GM19397 (cell line): Measurements from ENCODE around the gene DLEC1.

Experiments used
- ATAC-seq: cut with Tn5 transposase; IDR thresholded peaks from one replicate; pipeline ENCODE4 v1.9.1; 2021; ENCODE audit warnings: mild to moderate bottlenecking, moderate library complexity; ENCODE audit not compliant: unreplicated experiment

DLEC1 gene, protein sequence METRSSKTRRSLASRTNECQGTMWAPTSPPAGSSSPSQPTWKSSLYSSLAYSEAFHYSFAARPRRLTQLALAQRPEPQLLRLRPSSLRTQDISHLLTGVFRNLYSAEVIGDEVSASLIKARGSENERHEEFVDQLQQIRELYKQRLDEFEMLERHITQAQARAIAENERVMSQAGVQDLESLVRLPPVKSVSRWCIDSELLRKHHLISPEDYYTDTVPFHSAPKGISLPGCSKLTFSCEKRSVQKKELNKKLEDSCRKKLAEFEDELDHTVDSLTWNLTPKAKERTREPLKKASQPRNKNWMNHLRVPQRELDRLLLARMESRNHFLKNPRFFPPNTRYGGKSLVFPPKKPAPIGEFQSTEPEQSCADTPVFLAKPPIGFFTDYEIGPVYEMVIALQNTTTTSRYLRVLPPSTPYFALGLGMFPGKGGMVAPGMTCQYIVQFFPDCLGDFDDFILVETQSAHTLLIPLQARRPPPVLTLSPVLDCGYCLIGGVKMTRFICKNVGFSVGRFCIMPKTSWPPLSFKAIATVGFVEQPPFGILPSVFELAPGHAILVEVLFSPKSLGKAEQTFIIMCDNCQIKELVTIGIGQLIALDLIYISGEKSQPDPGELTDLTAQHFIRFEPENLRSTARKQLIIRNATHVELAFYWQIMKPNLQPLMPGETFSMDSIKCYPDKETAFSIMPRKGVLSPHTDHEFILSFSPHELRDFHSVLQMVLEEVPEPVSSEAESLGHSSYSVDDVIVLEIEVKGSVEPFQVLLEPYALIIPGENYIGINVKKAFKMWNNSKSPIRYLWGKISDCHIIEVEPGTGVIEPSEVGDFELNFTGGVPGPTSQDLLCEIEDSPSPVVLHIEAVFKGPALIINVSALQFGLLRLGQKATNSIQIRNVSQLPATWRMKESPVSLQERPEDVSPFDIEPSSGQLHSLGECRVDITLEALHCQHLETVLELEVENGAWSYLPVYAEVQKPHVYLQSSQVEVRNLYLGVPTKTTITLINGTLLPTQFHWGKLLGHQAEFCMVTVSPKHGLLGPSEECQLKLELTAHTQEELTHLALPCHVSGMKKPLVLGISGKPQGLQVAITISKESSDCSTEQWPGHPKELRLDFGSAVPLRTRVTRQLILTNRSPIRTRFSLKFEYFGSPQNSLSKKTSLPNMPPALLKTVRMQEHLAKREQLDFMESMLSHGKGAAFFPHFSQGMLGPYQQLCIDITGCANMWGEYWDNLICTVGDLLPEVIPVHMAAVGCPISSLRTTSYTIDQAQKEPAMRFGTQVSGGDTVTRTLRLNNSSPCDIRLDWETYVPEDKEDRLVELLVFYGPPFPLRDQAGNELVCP (N-terminal part only)

DNA sequence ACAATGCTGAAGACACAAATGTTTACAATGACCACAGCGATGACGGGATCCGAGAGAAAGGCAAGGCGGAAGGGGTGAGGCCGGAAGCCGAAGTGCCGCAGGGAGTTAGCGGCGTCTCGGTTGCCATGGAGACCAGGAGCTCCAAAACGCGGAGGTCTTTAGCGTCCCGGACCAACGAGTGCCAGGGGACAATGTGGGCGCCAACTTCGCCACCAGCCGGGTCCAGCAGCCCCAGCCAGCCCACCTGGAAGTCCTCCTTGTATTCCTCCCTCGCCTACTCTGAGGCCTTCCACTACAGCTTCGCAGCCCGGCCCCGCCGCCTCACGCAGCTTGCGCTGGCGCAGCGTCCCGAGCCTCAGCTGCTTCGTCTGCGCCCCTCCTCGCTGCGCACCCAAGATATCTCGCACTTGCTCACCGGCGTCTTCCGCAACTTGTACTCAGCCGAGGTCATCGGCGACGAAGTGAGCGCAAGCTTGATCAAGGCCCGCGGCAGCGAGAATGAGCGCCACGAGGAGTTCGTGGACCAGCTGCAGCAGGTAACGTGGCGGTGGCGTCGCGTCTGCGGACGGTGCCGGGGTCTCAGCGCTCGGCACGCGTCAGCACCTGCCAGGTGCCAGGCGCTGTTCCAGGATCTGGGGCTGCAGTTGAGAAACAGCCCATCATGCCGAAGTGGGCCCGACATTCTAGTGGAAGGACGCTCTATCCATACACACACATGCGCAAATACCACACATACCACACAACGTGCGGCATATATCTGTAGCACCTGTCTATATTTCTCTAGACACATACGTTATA lies at the start of gene DLEC1:
TSS of gene DLEC1 (plus strand) at position 108 of the 798 bp plus-strand sequence. CDS start at position 126, 18 bp downstream.
- peak; percentile 86 for ATAC-seq

DNA sequence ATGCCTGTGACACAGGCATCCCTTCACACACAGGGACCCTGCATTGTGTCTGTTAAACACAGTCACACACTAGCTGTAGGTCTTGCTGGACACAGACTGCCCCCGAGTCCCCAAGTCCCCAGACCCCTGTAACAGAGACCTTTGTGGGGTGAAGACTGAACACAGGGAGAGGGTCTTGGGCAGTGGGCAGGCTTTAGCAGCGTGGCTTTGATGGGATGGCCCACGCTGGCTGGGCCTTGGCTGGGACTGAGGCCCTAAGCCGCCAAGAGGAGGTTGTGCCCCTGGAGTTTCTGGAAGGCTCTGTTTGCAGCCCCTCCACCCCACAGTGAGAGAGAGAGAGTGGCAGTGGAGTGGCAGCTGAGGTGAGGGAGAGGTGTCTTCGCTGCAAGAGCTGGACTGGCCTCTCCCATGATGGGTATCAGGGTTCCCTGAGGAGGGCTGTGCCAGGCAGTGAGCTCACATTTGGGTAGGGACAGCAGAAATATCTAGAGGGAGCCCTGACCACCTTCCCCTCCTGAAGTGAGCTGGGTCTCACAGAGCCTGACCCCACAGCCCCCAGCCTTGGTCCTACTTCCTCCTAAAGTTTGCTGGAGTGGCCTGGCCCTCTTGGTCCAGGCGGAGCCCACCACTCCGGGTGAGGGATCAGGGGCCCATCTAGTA lies 49.1 kb upstream of the DLEC1 start:
- no peak for ATAC-seq

DNA sequence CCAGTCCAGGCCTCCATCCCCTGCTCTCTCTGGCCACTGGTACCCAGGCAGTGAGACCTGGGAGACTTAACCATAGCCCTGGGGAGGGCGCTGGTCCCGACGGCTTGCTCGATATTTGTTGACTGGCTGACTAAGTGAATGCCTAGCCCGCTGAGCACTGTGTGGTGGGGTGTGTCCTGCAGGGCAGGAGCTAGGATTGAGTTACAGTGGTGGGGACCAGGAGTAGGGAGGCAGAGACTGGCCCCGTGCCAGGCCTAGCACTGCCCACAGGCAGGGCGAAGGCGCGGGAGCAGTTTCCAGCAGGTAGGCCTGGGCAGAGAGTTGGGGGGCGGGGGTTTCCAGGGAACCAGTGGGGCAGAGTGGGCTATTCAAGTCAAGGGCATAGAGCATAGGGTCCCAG lies 48.5 kb upstream of the DLEC1 start, which contains the start of gene VILL:
TSS of gene VILL (plus strand) at position 260 of the 400 bp plus-strand sequence. CDS start 2,887 bp downstream, outside the sequence.
- no peak for ATAC-seq

DNA sequence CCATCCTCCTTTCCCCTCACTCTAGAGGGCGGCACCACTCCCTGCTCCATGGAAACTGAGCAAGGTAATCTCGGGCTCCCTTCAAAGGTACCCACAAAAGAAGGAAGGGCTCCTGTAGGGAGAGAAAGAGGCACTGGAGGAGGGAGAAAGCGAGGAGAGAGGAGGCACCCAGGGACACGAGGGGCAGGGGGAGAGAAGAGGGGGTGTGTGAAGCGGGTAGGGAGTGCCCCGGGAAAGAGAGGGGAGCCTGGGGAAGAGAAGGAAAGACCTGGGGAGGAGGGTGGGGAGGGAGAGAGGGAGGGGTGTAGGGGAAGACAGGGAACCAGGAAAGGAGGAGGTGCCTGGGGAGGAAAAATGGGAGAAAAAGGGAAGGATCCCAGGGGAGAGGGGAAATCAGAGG lies 47.9 kb upstream of the DLEC1 start:
- no peak for ATAC-seq

DNA sequence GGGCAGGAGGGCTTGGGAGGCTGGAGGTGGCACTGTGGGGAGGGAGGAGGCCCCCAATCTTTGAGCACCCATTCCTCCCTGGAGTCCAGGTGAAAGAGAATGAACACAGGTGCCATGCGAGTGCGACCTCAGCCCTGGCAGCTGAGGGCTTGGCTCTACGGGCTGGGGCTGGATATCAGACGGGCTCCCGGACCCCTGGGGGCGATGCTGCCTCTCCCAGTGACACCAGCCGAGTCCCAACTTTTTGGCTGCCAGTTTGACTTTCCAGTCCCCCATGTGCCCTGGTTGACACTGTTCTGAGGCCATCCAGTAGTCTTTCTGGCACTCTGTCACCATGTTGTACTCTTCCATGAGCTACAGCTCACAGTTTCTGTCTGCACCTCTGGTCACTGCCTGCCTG lies 47.2 kb upstream of the DLEC1 start:
- no peak for ATAC-seq

DNA sequence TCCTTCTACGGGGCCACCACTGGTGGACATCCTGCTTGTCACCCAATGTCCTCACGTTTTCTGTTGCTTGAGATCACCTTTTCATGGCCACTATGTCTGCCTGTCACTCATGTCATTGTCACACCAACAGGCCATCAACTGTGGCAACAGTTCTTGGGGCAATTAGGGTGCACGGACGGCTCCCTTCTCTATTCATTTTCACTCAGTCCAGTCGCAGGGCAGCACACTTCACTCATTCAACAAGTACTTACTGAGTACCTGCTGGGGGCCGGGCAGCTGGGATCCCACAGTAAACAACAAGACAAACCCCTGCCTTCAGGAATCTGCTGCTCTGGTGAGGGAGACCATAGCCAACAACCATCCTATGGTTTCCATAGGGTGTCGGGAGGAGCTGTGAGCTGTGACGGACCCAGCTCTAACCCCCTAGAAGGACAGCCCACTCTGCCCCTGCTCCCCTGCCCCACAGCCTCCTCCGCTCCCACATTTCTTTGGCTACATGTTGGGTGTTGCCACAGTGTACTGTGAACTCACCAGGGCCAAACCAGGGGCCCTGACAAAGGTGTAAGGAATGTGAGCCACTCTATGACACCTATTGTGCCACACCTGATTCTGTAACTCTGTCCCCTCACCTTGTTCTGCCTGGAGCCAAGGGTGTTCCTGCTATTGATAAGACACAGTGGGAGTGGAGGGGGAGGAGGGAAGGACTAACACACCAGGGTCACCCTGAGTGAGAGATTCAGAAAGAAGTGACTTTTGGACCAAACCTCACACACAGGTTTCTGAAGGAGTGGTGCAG lies 46.5 kb upstream of the DLEC1 start:
- no peak for ATAC-seq

DNA sequence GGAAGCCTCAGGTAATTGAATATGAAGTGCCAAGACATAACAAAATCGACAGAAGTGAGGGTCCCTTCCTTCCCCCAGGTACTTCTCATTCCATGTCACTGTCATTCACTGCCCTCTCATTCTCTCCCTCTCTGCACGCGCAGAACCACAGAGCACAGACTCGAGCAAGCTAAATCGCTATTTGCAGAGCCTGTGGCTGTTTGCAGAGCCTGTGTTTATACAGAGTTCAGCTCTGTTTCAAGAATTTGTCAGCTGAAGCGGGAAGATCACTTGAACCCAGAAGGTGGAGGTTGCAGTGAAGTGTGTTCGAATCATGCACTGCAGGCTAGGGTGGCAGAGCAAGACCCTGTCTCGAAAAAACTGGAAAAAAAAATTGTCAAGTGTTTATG lies 45.9 kb upstream of the DLEC1 start:
- ATAC-seq: no peak

DNA sequence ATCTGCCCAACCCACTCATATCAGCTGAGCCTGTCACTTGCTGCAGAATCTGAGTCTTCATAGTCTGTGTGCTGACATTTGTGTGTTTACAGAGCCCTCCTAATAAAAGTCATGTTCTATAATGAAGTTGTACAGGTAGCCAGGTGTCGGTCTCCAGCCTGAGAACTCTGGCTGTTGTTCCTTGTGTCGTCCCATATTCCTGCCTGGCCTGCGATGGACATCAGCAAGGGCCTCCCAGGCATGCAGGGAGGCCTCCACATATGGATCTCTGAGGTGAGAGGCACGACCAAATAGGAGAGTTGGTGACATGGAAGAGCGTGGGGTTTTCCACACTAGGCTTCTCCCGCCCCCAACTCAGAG lies 45.6 kb upstream of the DLEC1 start:
- ATAC-seq: no peak

DNA sequence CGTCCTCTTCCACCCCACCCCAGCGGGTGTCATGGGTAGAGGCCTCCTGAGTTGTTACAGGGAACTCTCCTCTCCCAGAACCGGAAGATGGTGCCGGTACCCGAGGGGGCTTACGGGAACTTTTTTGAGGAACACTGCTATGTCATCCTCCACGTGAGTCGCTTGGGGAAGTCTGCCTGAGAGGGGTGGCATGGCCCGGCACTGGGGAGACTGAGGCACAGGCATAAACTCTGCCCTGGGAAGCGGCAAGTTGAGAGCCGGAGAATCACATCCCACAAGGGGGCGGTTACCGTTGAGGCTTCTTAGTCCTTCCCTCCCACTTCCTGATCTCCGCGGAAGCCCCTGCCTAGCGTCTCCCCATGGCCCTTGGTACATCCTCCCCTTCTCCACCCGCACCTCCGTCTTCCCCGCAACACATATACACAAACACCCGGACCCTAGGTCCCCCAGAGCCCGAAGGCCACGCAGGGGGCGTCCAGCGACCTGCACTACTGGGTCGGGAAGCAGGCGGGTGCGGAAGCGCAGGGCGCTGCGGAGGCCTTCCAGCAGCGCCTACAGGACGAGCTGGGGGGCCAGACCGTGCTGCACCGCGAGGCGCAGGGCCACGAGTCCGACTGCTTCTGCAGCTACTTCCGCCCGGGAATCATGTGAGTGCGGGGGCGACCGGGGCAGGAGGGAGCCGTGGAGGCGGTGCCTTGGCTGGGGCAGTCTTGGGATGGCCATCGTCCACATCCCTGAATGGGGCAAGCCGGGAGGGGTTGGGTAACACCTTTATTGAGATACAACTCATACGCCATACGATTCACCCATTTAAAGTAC lies 45.0 kb upstream of the DLEC1 start:
- ATAC-seq: peak; percentile 63

DNA sequence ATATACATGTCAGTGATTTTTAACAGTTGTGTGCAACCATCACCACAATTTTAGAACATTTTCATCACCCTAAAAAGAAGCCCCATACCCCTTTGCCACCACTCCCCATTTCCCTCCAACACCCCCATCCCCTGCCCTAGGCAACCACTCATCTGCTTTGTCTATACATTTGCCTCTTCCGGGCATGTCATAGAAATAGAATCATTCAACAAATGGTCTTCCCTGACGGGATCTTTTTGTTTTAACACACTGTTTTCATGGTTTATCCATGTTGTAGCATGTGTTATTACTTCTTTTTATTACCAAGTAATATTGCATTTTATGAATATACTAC lies 44.4 kb upstream of the DLEC1 start:
- ATAC-seq: no peak

DNA sequence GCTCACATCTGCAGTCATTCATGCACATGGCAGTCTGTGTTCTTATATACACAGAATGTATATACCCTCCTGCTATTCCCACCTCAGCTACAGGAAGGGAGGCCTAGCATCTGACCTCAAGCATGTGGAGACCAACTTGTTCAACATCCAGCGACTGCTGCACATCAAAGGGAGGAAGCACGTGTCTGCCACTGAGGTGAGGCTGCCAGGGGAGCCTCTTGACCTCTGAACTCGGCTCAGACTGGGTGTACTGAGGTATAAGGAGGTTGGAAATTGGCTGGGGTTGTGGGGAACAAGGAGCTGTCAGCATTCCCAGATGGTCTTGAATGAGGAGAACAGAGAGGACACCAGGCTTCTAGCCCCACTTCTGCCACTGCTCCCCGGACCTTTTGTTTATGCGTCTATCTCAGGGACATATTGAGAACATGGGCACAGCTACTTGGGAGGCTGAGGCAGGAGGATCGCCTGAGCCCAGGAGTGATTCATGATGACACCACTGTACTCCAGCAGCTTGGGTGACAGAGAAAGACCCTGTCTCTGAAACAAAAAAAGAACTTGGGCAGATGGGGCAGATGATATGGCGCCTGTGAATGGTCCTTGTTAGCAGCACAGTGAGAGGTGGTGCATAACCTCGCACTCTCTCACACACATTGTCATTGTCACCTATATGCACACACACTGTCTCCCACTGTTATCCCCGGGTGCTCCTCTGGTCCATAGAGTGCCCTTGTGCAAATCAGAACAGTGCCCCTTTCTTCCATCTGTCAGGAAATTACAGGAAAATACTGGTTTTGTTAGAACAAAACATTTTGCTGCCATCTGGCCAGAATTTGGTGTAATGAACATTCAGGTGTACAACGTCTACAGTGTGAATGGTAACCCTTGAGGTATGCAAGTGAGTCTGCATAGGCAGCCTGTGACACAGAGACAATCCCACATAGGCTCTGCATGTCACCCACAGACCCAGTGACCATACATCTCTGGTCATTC lies 43.1 kb upstream of the DLEC1 start:
- no peak for ATAC-seq

DNA sequence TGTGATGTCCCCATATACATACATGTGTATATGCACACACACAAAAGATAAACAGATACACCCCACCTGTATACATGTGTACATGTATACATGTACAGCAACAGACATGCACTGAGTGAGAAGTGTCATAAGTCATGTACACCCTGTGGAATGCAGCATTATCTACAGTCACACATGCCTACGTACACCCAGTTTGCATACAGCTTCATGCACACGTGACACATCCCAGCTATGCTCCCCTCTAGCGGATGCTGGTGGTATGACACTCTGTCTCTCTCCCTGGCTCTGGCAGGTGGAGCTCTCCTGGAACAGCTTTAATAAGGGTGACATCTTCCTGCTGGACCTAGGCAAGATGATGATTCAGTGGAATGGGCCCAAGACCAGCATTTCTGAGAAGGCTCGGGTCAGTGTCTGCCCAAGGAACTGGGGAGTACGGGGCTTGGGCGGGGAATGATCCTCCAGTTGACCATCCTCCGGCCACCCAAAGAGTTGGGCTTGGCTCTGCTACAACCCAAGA lies 42.2 kb upstream of the DLEC1 start:
- ATAC-seq: peak; percentile 43

DNA sequence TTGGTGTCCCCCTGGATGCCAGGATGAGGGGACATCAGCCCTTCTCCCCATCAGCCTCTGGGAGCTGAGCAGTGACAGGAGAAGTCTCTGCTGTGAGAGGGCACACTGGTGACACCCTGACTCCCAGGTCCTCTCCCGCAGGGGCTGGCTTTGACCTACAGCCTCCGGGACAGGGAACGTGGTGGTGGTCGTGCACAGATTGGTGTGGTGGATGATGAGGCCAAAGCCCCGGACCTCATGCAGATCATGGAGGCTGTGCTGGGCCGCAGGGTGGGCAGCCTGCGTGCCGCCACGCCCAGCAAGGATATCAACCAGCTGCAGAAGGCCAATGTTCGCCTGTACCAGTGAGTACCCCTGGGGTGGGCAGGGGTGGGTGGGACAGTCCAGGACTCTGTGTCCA lies 41.7 kb upstream of the DLEC1 start:
- ATAC-seq: no peak

DNA sequence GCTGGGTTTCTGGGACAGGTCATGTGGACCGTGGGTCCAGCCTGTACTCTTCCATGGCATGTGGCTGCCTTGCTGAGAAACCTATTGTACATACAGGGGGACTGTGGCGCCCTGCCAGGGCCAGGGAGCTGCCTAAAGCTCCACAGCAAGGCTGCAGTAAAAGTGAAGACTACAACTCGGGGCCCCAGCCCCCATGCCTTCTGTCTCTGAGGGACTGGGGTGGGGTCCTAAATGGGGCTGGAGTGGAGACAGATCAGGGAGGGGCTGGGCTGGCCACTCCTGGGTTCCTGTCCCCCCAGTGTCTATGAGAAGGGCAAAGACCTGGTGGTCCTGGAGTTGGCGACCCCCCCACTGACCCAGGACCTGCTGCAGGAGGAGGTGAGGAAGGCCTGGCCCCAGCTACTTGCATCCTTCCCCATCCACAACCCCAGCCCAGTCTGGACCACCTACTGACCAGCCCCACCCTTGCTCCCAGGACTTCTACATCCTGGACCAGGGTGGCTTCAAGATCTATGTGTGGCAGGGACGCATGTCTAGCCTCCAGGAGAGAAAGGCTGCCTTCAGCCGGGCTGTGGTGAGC lies 41.1 kb upstream of the DLEC1 start:
- ATAC-seq: no peak

DNA sequence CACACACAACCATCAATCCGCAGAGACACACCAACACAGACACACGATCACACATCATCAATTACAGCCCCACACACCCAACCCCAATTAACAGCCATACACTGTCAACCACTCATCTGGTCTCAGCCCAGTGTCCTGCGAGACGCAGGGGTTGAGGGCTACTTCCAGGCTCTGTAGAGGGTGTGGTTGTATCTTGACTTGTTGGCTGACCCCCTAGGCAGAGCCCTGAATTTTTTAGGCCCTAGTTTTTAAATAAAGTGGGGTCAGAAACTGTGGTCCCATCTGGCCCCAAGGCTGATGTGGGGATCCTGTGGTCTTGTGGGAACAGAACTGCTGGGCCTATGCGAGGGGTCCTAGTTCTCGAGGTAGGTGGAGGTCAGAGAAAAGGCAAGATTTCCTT lies 39.2 kb upstream of the DLEC1 start:
- ATAC-seq: no peak

DNA sequence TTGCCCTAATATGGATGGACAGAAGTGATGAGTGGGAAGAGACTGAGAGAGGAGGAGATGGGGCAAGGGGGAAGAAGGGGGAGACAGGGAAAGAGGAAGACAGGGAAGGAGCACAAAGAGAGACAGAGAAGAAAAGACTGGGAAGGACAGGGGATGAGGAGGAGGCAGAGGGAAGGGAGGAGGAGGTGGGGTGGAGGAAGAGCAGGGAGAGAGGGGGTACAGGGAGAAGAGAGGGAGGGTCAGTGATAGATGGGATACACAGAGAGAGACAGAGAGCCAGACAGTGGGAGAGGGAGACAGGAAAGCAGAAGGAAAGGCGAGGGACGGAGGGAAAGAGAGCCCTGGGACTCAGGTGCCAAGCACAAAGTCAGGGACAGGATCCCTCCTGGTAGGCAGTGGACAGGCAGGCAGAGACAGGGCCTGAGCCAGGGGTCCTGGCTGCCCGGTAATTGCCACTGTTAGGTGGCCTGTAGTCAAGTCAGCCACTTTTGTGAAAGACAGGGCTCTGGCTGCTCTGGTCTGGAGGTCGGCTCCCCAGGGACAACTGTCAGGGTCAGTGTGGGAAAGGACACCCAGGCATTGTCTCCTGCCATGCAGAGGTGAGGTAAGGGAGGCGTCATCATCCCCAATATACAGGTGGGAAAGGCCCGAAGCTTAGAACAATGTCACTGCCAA lies 38.6 kb upstream of the DLEC1 start:
- no peak for ATAC-seq
